Renal pelvis (tissue), 4 donors: ENCODE measurements around the gene BRD4. TPM values are rescaled to one million over a fixed set of nuclear protein-coding genes. Genes with fewer than 3 reads are reported as not detected.

Experiments
- DNase-seq: peaks from one replicate; pipeline ENCODE4 v3.0.0-alpha.2; 2013
- polyA plus RNA-seq, 3 donors: library from polyadenylated mRNA; unstranded; fragments of 120-200 nt; gene quantifications; one replicate each; pipeline ENCODE4 v1.2.1, GENCODE V29; 2013; ENCODE audit not compliant: insufficient read length in 3 of 3

Gene BRD4
- polyA plus RNA-seq, 3 donors: 51.6 to 59.8 (median 58.6) TPM

GRCh38 chr19:15317392-15318071 is 14.8 kb downstream of the BRD4 start:
- DNase-seq: no peak

- no peak for DNase-seq
Observed at GRCh38 chr19:15316498-15316897, 15.8 kb downstream of the BRD4 start.

- DNase-seq: no peak
Observed at GRCh38 chr19:15315101-15315500, 17.2 kb downstream of the BRD4 start.

GRCh38 chr19:15313649-15314279 is 18.6 kb downstream of the BRD4 start:
- DNase-seq: no peak

- no peak for DNase-seq
Observed at GRCh38 chr19:15307169-15307568, 25.2 kb downstream of the BRD4 start.

GRCh38 chr19:15305582-15306334 is 26.6 kb downstream of the BRD4 start:
- DNase-seq: no peak

- no peak for DNase-seq
Observed at GRCh38 chr19:15304140-15304705, 28.1 kb downstream of the BRD4 start.

- DNase-seq: no peak
Observed at GRCh38 chr19:15303105-15303780, 29.1 kb downstream of the BRD4 start.

GRCh38 chr19:15300533-15301197 is 31.7 kb downstream of the BRD4 start:
- DNase-seq: no peak

GRCh38 chr19:15299568-15300409 is 32.5 kb downstream of the BRD4 start:
- peak; percentile 58 for DNase-seq

- DNase-seq: no peak
Observed at GRCh38 chr19:15298847-15299567, 33.3 kb downstream of the BRD4 start.

GRCh38 chr19:15297416-15298224 is 34.7 kb downstream of the BRD4 start:
- DNase-seq: peak; percentile 74

- DNase-seq: no peak
Observed at GRCh38 chr19:15296841-15297415, 35.4 kb downstream of the BRD4 start.

- DNase-seq: no peak
Observed at GRCh38 chr19:15296353-15296752, 36.0 kb downstream of the BRD4 start.

- DNase-seq: no peak
Observed at GRCh38 chr19:15294561-15294990, 37.8 kb downstream of the BRD4 start.

- DNase-seq: no peak
Observed at GRCh38 chr19:15293781-15294491, 38.4 kb downstream of the BRD4 start.

- DNase-seq: no peak
Observed at GRCh38 chr19:15292847-15293582, 39.3 kb downstream of the BRD4 start.
